Smooth muscle cell (in vitro differentiated cells): ENCODE measurements around the gene GAST. TPM values are rescaled to one million over a fixed set of nuclear protein-coding genes. Genes with fewer than 3 reads are reported as not detected.
A peak's percentile ranks its signal among the peaks of the same experiment; 100 is the strongest.

Experiments used
- DNase-seq: peaks from one replicate; lab custom pipeline; 2025; ENCODE audit not compliant: unreplicated experiment; lab: John Stamatoyannopoulos, UW
- H2AFZ ChIP-seq: fragments of 200-600 bp; sonication (generic); 2 replicates; pipeline ENCODE4 v1.6.0; 2016; ENCODE audit warnings: antibody characterized with exemption, low read depth, mild to moderate bottlenecking
- H3F3A ChIP-seq: fragments of 200-600 bp; sonication (generic); 2 replicates; pipeline ENCODE4 v1.6.0; 2017; ENCODE audit warnings: antibody characterized with exemption, low read depth
- H3K27ac ChIP-seq: fragments of 200-600 bp; sonication (generic); 2 replicates; pipeline ENCODE4 v1.5.1; 2016; ENCODE audit warnings: low read depth, mild to moderate bottlenecking
- H3K27me3 ChIP-seq: fragments of 200-600 bp; sonication (generic); 2 replicates; pipeline ENCODE4 v1.6.1; 2016; ENCODE audit warnings: low read depth, mild to moderate bottlenecking
- H3K36me3 ChIP-seq: fragments of 200-600 bp; sonication (generic); 2 replicates; pipeline ENCODE4 v1.5.1; 2016; ENCODE audit warnings: low read depth
- H3K4me1 ChIP-seq: fragments of 200-600 bp; sonication (generic); 2 replicates; pipeline ENCODE4 v1.5.1; 2016; ENCODE audit warnings: low read depth
- H3K4me2 ChIP-seq: fragments of 200-600 bp; sonication (generic); 2 replicates; pipeline ENCODE4 v1.6.0; 2016; ENCODE audit warnings: mild to moderate bottlenecking
- H3K4me3 ChIP-seq: fragments of 200-600 bp; sonication (generic); 2 replicates; pipeline ENCODE4 v1.5.1; 2016; ENCODE audit warnings: mild to moderate bottlenecking
- H3K79me2 ChIP-seq: fragments of 200-600 bp; sonication (generic); 2 replicates; pipeline ENCODE4 v1.6.0; 2016; ENCODE audit warnings: low read depth, mild to moderate bottlenecking
- H3K9ac ChIP-seq: fragments of 200-600 bp; sonication (generic); 2 replicates; pipeline ENCODE4 v1.6.0; 2016; ENCODE audit warnings: low read depth
- H3K9me3 ChIP-seq: fragments of 200-600 bp; sonication (generic); replicated peaks from 2 replicates; pipeline ENCODE4 v1.5.1; 2016; ENCODE audit warnings: low read depth
- H4K20me1 ChIP-seq: fragments of 200-600 bp; sonication (generic); 2 replicates; pipeline ENCODE4 v1.6.0; 2016; ENCODE audit warnings: low read depth
- WGBS: methylation state at CpG from one replicate; pipeline ENCODE4 v1.1.7; 2016; ENCODE audit warnings: low lambda C conversion rate; 5-methylcytosine and 5-hydroxymethylcytosine counted together
- polyA plus RNA-seq: library from polyadenylated mRNA; unstranded; fragments of >200 nt; fragmentation: Nextera tagmentation; extraction: Ambion mirVana; gene quantifications from 2 replicates; pipeline ENCODE4 v1.2.1, GENCODE V29; 2016
- total RNA-seq: library from RNA; depleted of rRNA; stranded (reverse); fragments of >200 nt; gene quantifications from 2 replicates; pipeline ENCODE4 v1.2.3, GENCODE V29; 2014
- TF ChIP-seq, protein P1 (sequence below): fragments of 200-600 bp; sonication (generic); IDR thresholded peaks from 2 replicates; pipeline ENCODE4 v1.5.1; 2017; ENCODE audit warnings: borderline replicate concordance, mild to moderate bottlenecking, antibody characterized with exemption; ENCODE audit not compliant: insufficient read depth, poor library complexity, severe bottlenecking

The GAST gene
- total and polyA plus RNA-seq, 2 experiments from 2014 or later = 1.2 TPM; not detected in 1

DNA sequence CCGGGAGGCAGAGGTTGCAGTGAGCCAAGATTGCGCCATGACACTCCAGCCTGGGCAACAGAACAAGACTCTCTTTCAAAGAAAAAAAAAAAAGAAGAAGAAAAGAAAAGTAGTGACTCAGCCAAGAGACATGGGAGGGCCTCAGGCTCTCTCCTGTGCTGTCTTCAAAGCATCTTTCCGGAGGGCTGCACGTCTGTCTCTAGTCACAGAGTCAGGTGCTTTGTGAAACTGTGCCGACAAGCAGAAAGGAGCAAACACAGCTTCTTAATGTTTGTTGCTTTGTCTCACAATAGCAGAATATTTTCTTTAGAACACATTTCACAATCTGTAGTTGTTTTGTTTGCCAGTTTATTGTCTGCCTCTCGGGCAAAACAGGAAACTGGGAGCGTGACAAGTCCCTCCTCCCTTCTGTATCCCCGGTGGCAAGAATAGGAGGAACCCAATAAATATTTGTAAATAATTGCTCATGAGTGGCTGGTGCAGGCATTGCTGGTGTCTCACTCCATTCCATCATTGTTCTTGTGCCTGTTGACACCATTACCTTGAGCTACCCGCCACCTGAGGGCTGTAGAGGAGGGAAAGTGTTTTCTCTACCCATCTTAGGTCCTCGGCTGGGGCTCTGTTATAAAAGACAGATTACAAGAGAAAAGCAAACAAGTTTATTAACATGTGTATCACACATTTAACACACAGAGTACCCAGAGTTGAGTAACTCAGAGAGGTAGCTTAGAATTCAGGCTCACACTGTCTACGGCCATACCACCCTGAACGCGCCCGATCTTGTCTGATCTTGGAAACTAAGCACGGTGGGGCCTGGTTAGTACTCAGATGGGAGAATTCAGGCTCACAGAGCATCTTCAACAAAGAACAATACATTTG lies 5.5 kb downstream of the GAST start:
- Histone ChIP-seq H3F3A (no peaks in the 10 kb centered on the region), H3K27ac (peak overlapping the region; percentile 58), H3K27me3 (no peaks in the 10 kb centered on the region), H2AFZ (no peak overlapping the region), H3K79me2 (no peaks in the 10 kb centered on the region), H4K20me1 (no peaks in the 10 kb centered on the region), H3K4me1 (no peaks in the 10 kb centered on the region), H3K4me2 (no peak overlapping the region), H3K9me3 (no peaks in the 10 kb centered on the region), H3K4me3 (no peak overlapping the region), H3K9ac (no peak overlapping the region), H3K36me3 (no peaks in the 10 kb centered on the region)
- DNase-seq = no peak
- TF ChIP-seq, protein P1, sequence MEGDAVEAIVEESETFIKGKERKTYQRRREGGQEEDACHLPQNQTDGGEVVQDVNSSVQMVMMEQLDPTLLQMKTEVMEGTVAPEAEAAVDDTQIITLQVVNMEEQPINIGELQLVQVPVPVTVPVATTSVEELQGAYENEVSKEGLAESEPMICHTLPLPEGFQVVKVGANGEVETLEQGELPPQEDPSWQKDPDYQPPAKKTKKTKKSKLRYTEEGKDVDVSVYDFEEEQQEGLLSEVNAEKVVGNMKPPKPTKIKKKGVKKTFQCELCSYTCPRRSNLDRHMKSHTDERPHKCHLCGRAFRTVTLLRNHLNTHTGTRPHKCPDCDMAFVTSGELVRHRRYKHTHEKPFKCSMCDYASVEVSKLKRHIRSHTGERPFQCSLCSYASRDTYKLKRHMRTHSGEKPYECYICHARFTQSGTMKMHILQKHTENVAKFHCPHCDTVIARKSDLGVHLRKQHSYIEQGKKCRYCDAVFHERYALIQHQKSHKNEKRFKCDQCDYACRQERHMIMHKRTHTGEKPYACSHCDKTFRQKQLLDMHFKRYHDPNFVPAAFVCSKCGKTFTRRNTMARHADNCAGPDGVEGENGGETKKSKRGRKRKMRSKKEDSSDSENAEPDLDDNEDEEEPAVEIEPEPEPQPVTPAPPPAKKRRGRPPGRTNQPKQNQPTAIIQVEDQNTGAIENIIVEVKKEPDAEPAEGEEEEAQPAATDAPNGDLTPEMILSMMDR = no peak
- WGBS = 62% methylated on average over 15 of the region's 15 CpGs

- H3K27ac ChIP-seq = peak overlapping the region; percentile 58
- TF ChIP-seq, protein P1 = no peak
- no peak overlapping the region for H2AFZ ChIP-seq
Observed at GRCh38 chr17:41718287-41718645, 6.1 kb downstream of the GAST start.

GRCh38 chr17:41722231-41722630 lies 10.1 kb downstream of the GAST start:
- Histone ChIP-seq H3K27me3 (no peaks in the 10 kb centered on the region), H3K4me2 (no peak overlapping the region), H3K9ac (no peak overlapping the region), H4K20me1 (no peaks in the 10 kb centered on the region), H3K9me3 (no peaks in the 10 kb centered on the region), H3F3A (no peaks in the 10 kb centered on the region), H3K4me1 (no peaks in the 10 kb centered on the region), H3K79me2 (no peaks in the 10 kb centered on the region), H2AFZ (no peak overlapping the region), H3K36me3 (no peaks in the 10 kb centered on the region), H3K27ac (no peak overlapping the region), H3K4me3 (no peak overlapping the region)
- 94% methylated on average over 7 of the region's 7 CpGs for WGBS
- no peak for DNase-seq
- TF ChIP-seq, protein P1 = no peak

More at GRCh38 chr17:41718287-41718645, 6.1 kb downstream of the GAST start:
- no peaks in the 10 kb centered on the region for H3F3A ChIP-seq
- H3K79me2 ChIP-seq = no peaks in the 10 kb centered on the region
- H3K4me1 ChIP-seq = no peaks in the 10 kb centered on the region
- no peaks in the 10 kb centered on the region for H3K9me3 ChIP-seq
- no peak overlapping the region for H3K4me3 ChIP-seq
- WGBS = 85% methylated on average over 5 of the region's 5 CpGs
- H4K20me1 ChIP-seq = no peaks in the 10 kb centered on the region
- no peak for DNase-seq
- no peaks in the 10 kb centered on the region for H3K36me3 ChIP-seq
- no peak overlapping the region for H3K9ac ChIP-seq
- no peaks in the 10 kb centered on the region for H3K27me3 ChIP-seq
- H3K4me2 ChIP-seq = no peak overlapping the region
